Right lobe of liver (tissue), 4 donors: ENCODE measurements around the gene PTPRR.
"Not testable (repeated sequence)": the region's sequence is repeated elsewhere in the genome, so short reads cannot be mapped to it uniquely, and the experiment has no call there.

ENCODE experiments used
- POLR2A ChIP-seq: fragments of 450-650 bp; IDR thresholded peaks from one replicate; pipeline ENCODE4 v1.6.1; 2017; ENCODE audit warnings: antibody characterized with exemption, mild to moderate bottlenecking
- TF ChIP-seq, protein P1 (sequence below), 4 donors: fragments of 200-600 bp in 3 of 4; fragments of 450-650 bp in 1 of 4; IDR thresholded peaks; one replicate each; pipeline versions ENCODE4 v1.5.1 to v1.8.0; 2016 to 2022; ENCODE audit warnings: antibody characterized with exemption in 4 of 4, mild to moderate bottlenecking in 2 of 4
- donor health status: DM: no; HTN: no; CAD: no.
- donor health status: DM: no; HTN: no; CAD: no.
- donor health status: DM: no; HTN: yes; CAD: no.

DNA sequence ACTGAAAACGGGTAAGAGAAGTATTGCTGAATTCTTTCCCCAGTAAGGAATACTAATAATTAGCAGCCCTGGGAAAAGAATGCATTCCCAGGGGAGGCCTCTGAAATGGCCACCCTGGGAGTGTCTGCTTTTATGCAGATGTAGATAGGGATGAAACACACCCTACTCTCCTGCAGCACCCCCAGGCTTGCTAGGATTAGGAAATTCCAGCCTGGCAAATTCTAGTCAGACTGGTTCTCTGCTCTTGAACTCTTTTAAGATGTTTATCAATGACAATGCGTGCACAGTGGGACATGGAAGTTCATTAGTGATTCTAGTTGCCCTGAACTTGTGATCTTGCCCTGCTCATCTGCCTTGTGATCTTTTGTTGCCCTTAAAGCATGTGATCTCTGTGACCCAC lies 112.5 kb downstream of the PTPRR start:
- not testable (repeated sequence) for TF ChIP-seq POLR2A
- TF ChIP-seq, protein P1, sequence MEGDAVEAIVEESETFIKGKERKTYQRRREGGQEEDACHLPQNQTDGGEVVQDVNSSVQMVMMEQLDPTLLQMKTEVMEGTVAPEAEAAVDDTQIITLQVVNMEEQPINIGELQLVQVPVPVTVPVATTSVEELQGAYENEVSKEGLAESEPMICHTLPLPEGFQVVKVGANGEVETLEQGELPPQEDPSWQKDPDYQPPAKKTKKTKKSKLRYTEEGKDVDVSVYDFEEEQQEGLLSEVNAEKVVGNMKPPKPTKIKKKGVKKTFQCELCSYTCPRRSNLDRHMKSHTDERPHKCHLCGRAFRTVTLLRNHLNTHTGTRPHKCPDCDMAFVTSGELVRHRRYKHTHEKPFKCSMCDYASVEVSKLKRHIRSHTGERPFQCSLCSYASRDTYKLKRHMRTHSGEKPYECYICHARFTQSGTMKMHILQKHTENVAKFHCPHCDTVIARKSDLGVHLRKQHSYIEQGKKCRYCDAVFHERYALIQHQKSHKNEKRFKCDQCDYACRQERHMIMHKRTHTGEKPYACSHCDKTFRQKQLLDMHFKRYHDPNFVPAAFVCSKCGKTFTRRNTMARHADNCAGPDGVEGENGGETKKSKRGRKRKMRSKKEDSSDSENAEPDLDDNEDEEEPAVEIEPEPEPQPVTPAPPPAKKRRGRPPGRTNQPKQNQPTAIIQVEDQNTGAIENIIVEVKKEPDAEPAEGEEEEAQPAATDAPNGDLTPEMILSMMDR (IDR thresholded peaks at IDR 0.05): not testable (repeated sequence)
